K562 (cell line): ENCODE results near the gene CACNA1C.

Experiments
- E2F1 ChIP-seq: sonication (generic); formaldehyde crosslinking; IDR thresholded peaks from 2 replicates; pipeline ENCODE4 v1.8.1; 2023; ENCODE audit warnings: mild to moderate bottlenecking, missing genetic modification reagents, moderate library complexity
- HSF4 ChIP-seq: fragments of 250-450 bp; sonication (Bioruptor Pico); IDR thresholded peaks from 2 replicates; pipeline ENCODE4 v2.1.2; 2022; ENCODE audit warnings: mild to moderate bottlenecking, moderate library complexity, borderline replicate concordance

- TF ChIP-seq HSF4 (CRISPR knock-in tag) (no peak), E2F1 (CRISPR knock-in tag) (no peak)
Measured at GRCh38 chr12:2242816-2243215, 190.0 kb downstream of the CACNA1C start.
